HG03196 (cell line): ENCODE data around the gene INPP4B.
A peak's percentile ranks its signal among the peaks of the same experiment; 100 is the strongest.

Source experiments
- ATAC-seq: cut with Tn5 transposase; IDR thresholded peaks from one replicate; pipeline ENCODE4 v1.9.1; 2021; ENCODE audit not compliant: unreplicated experiment

INPP4B gene

GRCh38 chr4:142267101-142267500 is 579.0 kb downstream of the INPP4B start:
- no peak for ATAC-seq

- ATAC-seq, result no peak
These were observed 580.2 kb downstream of the INPP4B start for GRCh38 chr4:142265946-142266345.

- no peak for ATAC-seq
These were observed 580.6 kb downstream of the INPP4B start for GRCh38 chr4:142265536-142265935.

- no peak for ATAC-seq
These were observed 581.1 kb downstream of the INPP4B start for GRCh38 chr4:142264961-142265360.

- ATAC-seq, result no peak
These were observed 583.1 kb downstream of the INPP4B start for GRCh38 chr4:142262956-142263355.

- ATAC-seq, result no peak
These were observed 597.2 kb downstream of the INPP4B start for GRCh38 chr4:142248946-142249345.

GRCh38 chr4:142243255-142243654 is 602.8 kb downstream of the INPP4B start:
- ATAC-seq, result no peak

GRCh38 chr4:142242156-142242555 is 603.9 kb downstream of the INPP4B start:
- no peak for ATAC-seq

- ATAC-seq, result no peak
These were observed 607.5 kb downstream of the INPP4B start for GRCh38 chr4:142238589-142238988.

- ATAC-seq, result no peak
These were observed 609.8 kb downstream of the INPP4B start for GRCh38 chr4:142236268-142236667.

- no peak for ATAC-seq
These were observed 614.3 kb downstream of the INPP4B start for GRCh38 chr4:142231787-142232186.

GRCh38 chr4:142230991-142231390 is 615.1 kb downstream of the INPP4B start:
- ATAC-seq, result no peak

- ATAC-seq, result no peak
These were observed 620.1 kb downstream of the INPP4B start for GRCh38 chr4:142226014-142226413.

- ATAC-seq, result no peak
These were observed 624.0 kb downstream of the INPP4B start for GRCh38 chr4:142222127-142222526.

- no peak for ATAC-seq
These were observed 627.4 kb downstream of the INPP4B start for GRCh38 chr4:142218726-142219125.

GRCh38 chr4:142211444-142211843 is 634.7 kb downstream of the INPP4B start:
- no peak for ATAC-seq

- no peak for ATAC-seq
These were observed 642.6 kb downstream of the INPP4B start for GRCh38 chr4:142203505-142203904.

- peak; percentile 78 for ATAC-seq
These were observed 643.4 kb downstream of the INPP4B start for GRCh38 chr4:142202404-142203332.

GRCh38 chr4:142201041-142201440 is 645.1 kb downstream of the INPP4B start:
- no peak for ATAC-seq

- ATAC-seq, result no peak
These were observed 651.2 kb downstream of the INPP4B start for GRCh38 chr4:142194905-142195304.

GRCh38 chr4:142191901-142192300 is 654.2 kb downstream of the INPP4B start:
- no peak for ATAC-seq

- ATAC-seq, result no peak
These were observed 665.1 kb downstream of the INPP4B start for GRCh38 chr4:142181021-142181420.

- no peak for ATAC-seq
These were observed 676.9 kb downstream of the INPP4B start for GRCh38 chr4:142169216-142169615.
